ENCODE data around the gene LRRTM4.

LRRTM4 gene

DNA sequence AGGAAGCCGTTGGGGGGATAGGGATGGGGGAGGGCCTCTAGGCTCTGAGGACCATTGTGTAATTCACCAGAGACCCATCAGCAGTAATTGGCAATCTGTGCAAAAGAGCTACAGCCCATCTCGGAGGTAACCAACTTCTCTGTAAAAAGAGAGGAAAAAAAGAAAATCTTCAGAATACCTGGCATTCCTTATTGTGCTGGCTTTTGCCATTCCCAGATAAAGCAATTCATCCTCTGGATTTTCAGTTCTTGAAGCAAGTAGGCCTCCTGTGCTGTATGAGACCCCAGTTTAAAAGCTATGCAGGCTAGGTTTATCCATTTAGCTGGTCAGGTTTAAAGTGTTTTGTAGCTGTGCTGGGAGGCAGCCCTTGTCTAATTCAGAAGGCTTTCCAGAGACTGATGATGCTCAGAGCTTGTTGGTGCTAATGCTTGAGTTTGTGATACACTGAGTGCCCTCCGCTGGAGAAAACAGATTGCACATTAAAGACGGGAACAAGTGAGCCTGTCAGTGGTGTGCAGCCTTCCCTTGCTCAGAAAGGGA is at the start of gene LRRTM4:
TSS of gene LRRTM4 (minus strand) at position 446 of the 540 bp plus-strand sequence.
- Mint-ChIP-seq H3K4me3 (no peak within 1 kb of the TSS), H3K27ac (no peak within 1 kb of the TSS), H3K9me3 (peaks cover 42% of the 10 kb centered on the region), H3K4me1 (ENCODE audit: low read depth) (no peaks in the 10 kb centered on the region), H3K36me3 (ENCODE audit: low read depth) (no peaks in the 10 kb centered on the region), H3K27me3 (ENCODE audit: low read depth) (no peaks in the 10 kb centered on the region)
- DNase-seq (ENCODE audit: low spot score): no peak

DNA sequence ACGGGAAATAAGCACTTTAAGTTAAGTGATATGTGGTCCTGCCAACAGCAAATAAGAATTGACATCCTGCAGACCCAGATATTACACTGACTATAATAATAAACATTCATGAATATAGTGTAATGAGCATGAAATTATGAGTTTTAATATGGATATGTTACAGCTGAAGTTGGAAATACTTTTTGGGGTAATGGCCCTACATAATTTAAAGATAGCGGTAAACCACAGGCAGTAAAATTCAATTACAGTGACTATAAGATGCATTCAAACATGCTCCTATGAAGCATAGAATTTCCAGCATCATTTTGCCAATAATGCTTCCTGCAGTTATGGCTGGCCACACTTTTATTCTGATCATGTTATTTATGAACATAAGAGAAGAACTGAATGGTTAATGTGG is 49.4 kb upstream of the LRRTM4 start:
- Mint-ChIP-seq H3K9me3 (peaks cover 25% of the 10 kb centered on the region), H3K27me3 (ENCODE audit: low read depth) (no peaks in the 10 kb centered on the region), H3K27ac (no peak overlapping the region), H3K4me3 (no peak overlapping the region), H3K36me3 (ENCODE audit: low read depth) (no peaks in the 10 kb centered on the region), H3K4me1 (ENCODE audit: low read depth) (no peaks in the 10 kb centered on the region)
- DNase-seq (ENCODE audit: low spot score): no peak

DNA sequence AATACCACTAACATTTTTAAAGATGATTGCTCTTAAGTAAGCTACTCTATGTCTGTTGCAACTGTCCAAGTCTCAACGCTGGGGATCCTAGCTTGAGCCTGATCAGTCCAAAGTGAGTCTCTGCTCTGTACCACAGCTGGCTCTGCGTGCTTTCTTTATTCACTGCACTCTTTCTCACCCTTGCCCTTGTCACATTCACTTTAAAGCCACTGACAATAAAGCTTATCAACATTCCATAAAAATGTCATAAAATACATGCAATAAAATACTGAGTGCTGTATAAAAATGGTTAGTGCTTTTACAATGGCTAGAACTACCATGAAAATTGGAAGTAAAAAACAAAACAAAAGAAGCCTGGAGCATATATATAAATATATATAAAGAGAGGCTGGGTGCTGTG is 45.5 kb upstream of the LRRTM4 start:
- H3K9me3 Mint-ChIP-seq: peaks cover 29% of the 10 kb centered on the region
- H3K36me3 Mint-ChIP-seq (ENCODE audit: low read depth): no peaks in the 10 kb centered on the region
- no peak for DNase-seq (ENCODE audit: low spot score)
- H3K27ac Mint-ChIP-seq: no peak overlapping the region
- H3K4me1 Mint-ChIP-seq (ENCODE audit: low read depth): no peaks in the 10 kb centered on the region
- H3K4me3 Mint-ChIP-seq: no peak overlapping the region
- H3K27me3 Mint-ChIP-seq (ENCODE audit: low read depth): no peaks in the 10 kb centered on the region

DNA sequence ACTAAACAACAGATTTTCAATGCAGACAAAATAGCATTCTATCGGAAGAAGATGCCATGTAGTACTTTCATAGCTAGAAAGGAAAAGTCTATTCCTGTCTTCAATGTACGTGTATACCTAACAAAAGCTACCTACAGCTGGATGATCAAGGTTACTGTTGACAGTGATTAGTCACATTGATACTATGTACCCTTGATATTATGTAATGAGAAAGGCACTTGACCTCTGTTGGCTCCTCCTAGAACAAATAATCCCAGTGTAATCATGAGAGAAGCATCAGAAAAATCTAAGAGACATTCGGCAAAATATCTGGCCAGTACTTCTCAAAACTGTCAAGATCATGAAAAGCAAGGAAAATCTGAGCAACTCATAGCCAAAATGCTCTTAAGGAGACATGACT is 44.4 kb upstream of the LRRTM4 start:
- Mint-ChIP-seq H3K9me3 (peaks cover 26% of the 10 kb centered on the region), H3K36me3 (ENCODE audit: low read depth) (no peaks in the 10 kb centered on the region), H3K27ac (no peak overlapping the region), H3K4me1 (ENCODE audit: low read depth) (no peaks in the 10 kb centered on the region), H3K27me3 (ENCODE audit: low read depth) (no peaks in the 10 kb centered on the region), H3K4me3 (no peak overlapping the region)
- DNase-seq (ENCODE audit: low spot score): no peak

DNA sequence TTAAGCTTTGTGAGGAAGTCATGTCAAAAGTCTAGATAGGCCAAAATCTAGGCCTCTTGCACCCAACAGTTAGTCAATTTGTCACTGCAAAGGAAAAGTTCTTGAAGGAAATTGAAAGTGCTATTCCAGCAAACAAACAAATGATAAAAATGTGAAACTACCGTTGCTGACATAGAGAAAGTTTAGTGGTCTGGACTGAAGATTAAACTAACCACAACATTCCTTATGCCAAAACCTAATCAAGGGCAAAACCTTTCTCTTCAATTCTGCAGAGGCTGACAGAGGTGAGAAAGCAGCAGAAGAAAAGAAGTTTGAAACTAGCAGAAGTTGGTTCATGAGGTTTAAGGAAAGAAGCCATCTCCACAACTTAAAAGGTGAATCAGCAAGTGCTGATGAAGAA is 44.0 kb upstream of the LRRTM4 start:
- H3K9me3 Mint-ChIP-seq: peaks cover 29% of the 10 kb centered on the region
- H3K4me1 Mint-ChIP-seq (ENCODE audit: low read depth): no peaks in the 10 kb centered on the region
- H3K27me3 Mint-ChIP-seq (ENCODE audit: low read depth): no peaks in the 10 kb centered on the region
- no peak for DNase-seq (ENCODE audit: low spot score)
- H3K27ac Mint-ChIP-seq: no peak overlapping the region
- no peaks in the 10 kb centered on the region for H3K36me3 Mint-ChIP-seq (ENCODE audit: low read depth)
- H3K4me3 Mint-ChIP-seq: no peak overlapping the region

DNA sequence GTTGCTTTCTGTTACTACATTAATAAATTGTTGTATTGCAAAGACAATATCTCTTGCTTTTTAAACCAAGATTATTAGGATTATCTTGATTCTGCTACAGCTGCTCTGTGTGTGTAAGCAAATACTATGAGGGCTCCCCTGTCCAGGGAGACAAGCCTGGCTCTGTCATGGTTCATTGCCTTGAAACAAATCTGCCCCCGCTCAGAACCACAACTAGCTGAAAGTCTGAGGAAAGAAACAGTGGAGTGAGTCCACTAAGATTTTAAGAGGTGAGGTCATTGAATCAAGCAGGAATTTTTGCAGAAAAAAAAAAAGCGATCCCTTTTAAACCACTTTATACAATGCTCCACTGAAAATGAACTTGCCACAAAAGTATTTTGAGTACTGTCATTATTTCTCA is 30.8 kb upstream of the LRRTM4 start:
- Mint-ChIP-seq H3K27me3 (ENCODE audit: low read depth) (no peaks in the 10 kb centered on the region), H3K4me3 (no peak overlapping the region), H3K27ac (no peak overlapping the region), H3K36me3 (ENCODE audit: low read depth) (no peaks in the 10 kb centered on the region), H3K9me3 (peaks cover 43% of the 10 kb centered on the region), H3K4me1 (ENCODE audit: low read depth) (no peaks in the 10 kb centered on the region)
- DNase-seq (ENCODE audit: low spot score): no peak

DNA sequence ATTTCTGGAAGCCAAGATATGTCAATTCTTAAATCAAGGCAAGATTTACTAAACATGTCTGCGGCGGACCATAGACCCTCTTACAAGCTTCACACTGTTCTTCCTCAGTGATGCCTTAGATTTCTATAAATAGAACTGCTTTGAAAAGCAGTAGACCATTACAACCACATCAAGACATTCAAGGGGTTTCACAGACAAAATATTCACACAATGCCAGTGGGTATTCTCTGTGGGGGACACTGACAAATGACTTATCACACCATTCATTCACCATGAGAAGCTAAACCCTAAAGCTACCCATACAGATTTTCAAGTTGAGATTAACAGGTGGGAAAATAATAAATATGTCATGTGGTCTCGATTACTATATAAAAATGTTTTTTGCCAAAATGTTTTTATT is 15.9 kb upstream of the LRRTM4 start:
- no peaks in the 10 kb centered on the region for H3K27me3 Mint-ChIP-seq (ENCODE audit: low read depth)
- H3K36me3 Mint-ChIP-seq (ENCODE audit: low read depth): no peaks in the 10 kb centered on the region
- no peak for DNase-seq (ENCODE audit: low spot score)
- H3K27ac Mint-ChIP-seq: no peak overlapping the region
- H3K4me3 Mint-ChIP-seq: no peak overlapping the region
- H3K9me3 Mint-ChIP-seq: peaks cover 37% of the 10 kb centered on the region
- H3K4me1 Mint-ChIP-seq (ENCODE audit: low read depth): no peaks in the 10 kb centered on the region

DNA sequence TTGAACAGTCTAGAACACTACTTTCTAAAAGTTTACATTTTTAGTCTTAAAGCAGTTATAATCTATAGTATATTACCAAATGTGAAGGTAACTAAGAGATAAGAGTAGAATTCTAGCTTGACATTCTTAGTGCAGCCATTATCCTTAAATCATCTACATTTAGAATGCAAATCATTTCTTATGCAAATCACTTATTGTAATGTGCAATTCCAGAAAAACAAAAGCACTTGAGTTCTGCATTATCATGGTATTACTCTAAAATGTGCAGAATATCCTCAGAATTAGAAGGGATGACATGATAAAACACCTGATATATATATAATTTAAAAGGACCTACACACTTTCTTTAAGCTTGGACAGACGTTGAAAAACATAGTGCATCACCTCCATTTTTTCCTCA is 712 bp upstream of the LRRTM4 start:
- H3K9me3 Mint-ChIP-seq: peaks cover 36% of the 10 kb centered on the region
- no peak for DNase-seq (ENCODE audit: low spot score)
- H3K36me3 Mint-ChIP-seq (ENCODE audit: low read depth): no peaks in the 10 kb centered on the region

DNA sequence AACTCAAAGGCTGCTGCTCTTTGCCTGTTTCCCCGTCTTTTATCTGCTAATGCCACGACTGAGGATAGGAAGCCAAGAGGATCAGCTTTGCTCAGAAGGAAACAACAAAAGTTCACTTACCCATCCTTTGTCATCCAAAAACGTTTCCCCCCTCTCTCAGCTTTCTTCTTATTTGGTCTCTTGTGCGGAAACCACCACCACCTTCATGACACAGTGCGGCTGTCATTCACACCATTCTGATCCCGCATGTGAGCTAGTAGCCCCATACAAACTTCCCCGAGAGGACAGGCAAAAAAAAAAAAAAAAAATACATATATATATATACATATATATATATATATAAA is 656 bp downstream of the LRRTM4 start:
- H3K4me1 Mint-ChIP-seq (ENCODE audit: low read depth): no peaks in the 10 kb centered on the region
- no peak for DNase-seq (ENCODE audit: low spot score)
- no peak overlapping the region for H3K27ac Mint-ChIP-seq
- no peak overlapping the region for H3K4me3 Mint-ChIP-seq
- H3K27me3 Mint-ChIP-seq (ENCODE audit: low read depth): no peaks in the 10 kb centered on the region
- H3K9me3 Mint-ChIP-seq: peaks cover 39% of the 10 kb centered on the region
- H3K36me3 Mint-ChIP-seq (ENCODE audit: low read depth): no peaks in the 10 kb centered on the region

More for the DNA sequence above, 712 bp upstream of the LRRTM4 start:
- Mint-ChIP-seq H3K4me1 (ENCODE audit: low read depth) (no peaks in the 10 kb centered on the region), H3K27ac (no peak overlapping the region), H3K4me3 (no peak overlapping the region), H3K27me3 (ENCODE audit: low read depth) (no peaks in the 10 kb centered on the region)

DNA sequence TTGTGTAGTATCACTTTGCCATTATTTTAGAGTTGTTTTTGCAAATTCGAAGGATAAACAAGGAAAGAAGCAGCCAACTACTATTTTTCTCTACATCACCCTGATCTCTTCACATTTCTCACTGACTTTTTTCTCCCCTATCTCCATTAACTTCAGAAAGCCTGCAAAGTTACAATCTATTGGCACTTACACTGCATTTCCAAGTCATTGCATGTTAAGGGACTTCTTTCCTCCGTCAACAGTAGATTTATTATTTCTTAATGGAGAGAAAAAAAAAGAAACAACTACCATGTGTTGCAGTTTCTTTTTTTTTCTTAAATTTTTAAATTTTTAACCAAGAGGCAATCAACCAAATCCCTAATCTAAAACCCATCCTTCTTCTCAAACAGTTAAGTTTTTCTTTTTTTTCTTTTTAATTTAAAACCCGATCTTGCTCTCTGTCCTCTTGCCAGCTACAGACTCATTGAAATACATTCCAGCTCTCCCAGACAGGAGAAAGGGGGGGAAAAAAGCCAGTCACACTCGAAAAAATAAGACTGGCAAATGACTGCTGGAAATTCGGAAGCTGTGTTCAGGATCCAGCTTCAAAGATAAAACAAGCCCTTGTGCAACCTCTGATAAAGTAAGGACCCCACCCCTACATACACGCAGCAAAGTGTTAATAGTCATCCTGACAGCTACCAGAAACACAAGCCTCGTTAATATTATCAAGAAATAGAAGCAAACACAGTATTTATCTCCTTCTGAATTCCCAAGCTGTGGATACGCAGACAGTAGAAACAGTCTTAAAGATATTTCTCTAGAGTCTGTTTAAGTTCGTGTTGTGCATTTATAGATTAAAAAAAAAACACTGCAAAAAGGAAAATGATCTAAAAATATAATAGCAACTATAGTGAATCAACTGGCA is 1.3 kb downstream of the LRRTM4 start:
- Mint-ChIP-seq H3K36me3 (ENCODE audit: low read depth) (no peaks in the 10 kb centered on the region), H3K27me3 (ENCODE audit: low read depth) (no peaks in the 10 kb centered on the region), H3K9me3 (peaks cover 39% of the 10 kb centered on the region), H3K4me3 (no peak overlapping the region), H3K27ac (no peak overlapping the region), H3K4me1 (ENCODE audit: low read depth) (no peaks in the 10 kb centered on the region)
- no peak for DNase-seq (ENCODE audit: low spot score)

DNA sequence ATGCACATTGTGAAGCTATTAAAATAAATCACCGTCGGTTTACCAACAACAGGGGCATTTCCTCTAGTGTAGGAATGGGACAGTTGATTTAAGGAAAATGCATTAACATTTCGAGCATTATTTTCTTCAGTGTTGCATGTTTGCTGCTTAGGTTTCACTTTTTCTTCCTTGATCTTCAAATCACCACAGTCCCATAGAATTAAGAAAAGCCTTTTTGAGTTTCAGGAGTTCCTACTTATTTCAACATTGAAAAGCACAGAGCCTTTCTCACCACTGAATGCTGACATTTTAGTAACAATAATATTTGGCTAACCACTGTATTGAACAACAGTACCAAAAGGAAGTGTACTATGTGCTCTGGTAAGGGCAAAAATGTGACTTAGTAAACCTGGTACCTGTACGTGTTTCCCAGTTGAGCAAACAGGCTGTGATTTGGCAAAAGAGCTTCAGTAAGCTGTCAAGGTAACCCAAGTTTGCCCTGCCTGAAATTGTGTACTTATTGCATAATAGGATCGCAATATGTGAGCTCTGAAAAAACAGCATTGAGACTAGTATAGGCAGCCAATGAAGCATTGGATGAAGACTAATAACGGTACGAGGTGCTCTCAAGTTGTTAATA is 2.2 kb downstream of the LRRTM4 start:
- H3K4me3 Mint-ChIP-seq: no peak overlapping the region
- no peaks in the 10 kb centered on the region for H3K4me1 Mint-ChIP-seq (ENCODE audit: low read depth)
- no peak overlapping the region for H3K27ac Mint-ChIP-seq
- peaks cover 32% of the 10 kb centered on the region for H3K9me3 Mint-ChIP-seq
- no peaks in the 10 kb centered on the region for H3K27me3 Mint-ChIP-seq (ENCODE audit: low read depth)
- H3K36me3 Mint-ChIP-seq (ENCODE audit: low read depth): no peaks in the 10 kb centered on the region
- DNase-seq (ENCODE audit: low spot score): no peak

DNA sequence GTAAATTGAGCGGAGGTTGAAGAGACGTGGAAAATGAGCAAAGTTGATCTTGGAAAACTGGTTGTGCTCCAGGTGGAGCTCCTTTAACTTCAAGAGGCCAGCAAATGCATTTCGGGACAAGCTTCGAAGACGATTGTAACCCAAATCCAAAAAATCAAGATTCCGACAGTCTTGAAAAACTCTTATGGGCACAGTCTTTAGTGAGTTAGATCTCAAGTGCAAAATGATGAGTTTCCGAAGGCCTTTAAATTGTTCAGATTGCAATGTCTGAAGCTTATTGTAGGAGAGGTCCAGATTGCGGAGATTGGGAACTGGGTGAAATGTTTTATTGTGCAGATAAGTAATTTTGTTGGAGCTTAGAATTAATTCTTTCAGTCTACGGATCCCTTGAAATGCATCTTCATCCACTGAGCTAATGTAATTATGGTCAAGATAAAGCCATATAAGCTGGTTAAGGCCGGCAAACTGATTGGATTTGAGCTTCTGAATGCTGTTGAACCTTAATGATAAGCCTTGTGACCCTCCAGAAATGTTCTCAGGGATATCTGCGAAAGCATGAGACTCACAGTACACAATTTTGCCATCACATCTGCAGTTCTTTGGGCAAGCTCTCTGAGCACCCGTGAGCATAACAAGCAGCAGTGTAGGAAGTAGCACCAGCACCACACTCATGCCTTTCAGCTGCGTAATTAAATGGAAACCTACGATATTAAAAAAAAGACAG is 2.9 kb downstream of the LRRTM4 start:
- H3K9me3 Mint-ChIP-seq: peaks cover 25% of the 10 kb centered on the region
- no peak for DNase-seq (ENCODE audit: low spot score)
- no peak overlapping the region for H3K27ac Mint-ChIP-seq
- no peak overlapping the region for H3K4me3 Mint-ChIP-seq
- no peaks in the 10 kb centered on the region for H3K4me1 Mint-ChIP-seq (ENCODE audit: low read depth)
- no peaks in the 10 kb centered on the region for H3K36me3 Mint-ChIP-seq (ENCODE audit: low read depth)
- no peaks in the 10 kb centered on the region for H3K27me3 Mint-ChIP-seq (ENCODE audit: low read depth)

DNA sequence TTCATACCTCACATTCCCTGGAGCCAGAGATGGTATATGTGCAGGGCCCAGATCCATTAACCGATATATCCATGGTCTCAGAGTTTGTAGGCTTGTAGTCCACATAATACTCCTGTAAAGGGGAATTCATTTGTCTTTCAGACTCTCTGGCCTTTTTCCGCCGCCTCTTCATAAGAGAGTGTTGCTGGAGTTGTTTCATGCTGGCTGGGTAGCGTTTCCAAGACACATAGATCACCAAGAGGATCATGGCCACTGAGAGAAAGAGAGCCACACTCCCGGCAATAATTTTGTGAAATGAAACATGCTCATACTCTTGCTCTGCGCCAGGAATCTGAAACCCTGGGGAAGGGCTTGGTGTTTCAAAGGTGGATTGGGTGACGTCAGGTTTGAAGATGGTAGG is 3.9 kb downstream of the LRRTM4 start:
- no peak for DNase-seq (ENCODE audit: low spot score)

DNA sequence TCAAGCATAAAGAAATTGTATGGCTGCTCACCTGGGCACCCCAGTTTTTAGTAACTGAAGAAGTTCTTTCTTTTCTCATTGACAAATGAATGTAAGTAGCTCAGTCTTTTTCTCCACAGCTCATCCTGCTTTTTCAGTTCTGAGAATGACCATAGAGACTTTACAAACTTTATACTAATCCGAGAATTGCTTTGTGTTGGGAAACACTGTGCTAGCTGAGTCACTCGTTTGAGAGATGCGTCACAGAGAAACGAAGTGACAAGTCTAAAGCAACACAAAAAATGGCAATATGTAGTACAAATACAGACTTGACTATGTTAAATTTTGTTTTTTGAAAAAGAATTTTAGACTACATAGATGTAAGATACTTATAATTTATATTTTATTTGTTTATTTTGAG is 9.0 kb downstream of the LRRTM4 start:
- DNase-seq (ENCODE audit: low spot score): no peak

More for the DNA sequence above, 3.9 kb downstream of the LRRTM4 start:
- Mint-ChIP-seq H3K9me3 (peaks cover 23% of the 10 kb centered on the region), H3K27me3 (ENCODE audit: low read depth) (no peaks in the 10 kb centered on the region), H3K4me3 (no peak overlapping the region), H3K4me1 (ENCODE audit: low read depth) (no peaks in the 10 kb centered on the region), H3K27ac (no peak overlapping the region), H3K36me3 (ENCODE audit: low read depth) (no peaks in the 10 kb centered on the region)

More for the DNA sequence above, 9.0 kb downstream of the LRRTM4 start:
- Mint-ChIP-seq H3K4me1 (ENCODE audit: low read depth) (no peaks in the 10 kb centered on the region), H3K27me3 (ENCODE audit: low read depth) (no peaks in the 10 kb centered on the region), H3K9me3 (peaks cover 16% of the 10 kb centered on the region), H3K27ac (no peak overlapping the region), H3K4me3 (no peak overlapping the region), H3K36me3 (ENCODE audit: low read depth) (no peaks in the 10 kb centered on the region)
